HepG2 (cell line): ENCODE data around the gene ATP7B. TPM values are rescaled to one million over a fixed set of nuclear protein-coding genes. Genes with fewer than 3 reads are reported as not detected.

Experiments
- ATAC-seq: fragments of 200-7000 bp; cut with Tn5 transposase; 3 replicates; pipeline ENCODE4 v1.9.1; 2020; ENCODE audit warnings: mild to moderate bottlenecking, moderate library complexity
- BruUV-seq: library from RNA; stranded (reverse); fragments of 400-500 nt; replicated peaks from 2 replicates; lab custom pipeline; 2021; lab: Mats Ljungman, UMichigan
- CTCF ChIA-PET: fragments of 300-600 bp; formaldehyde crosslinking; extraction: SDS; loops from one replicate; lab custom pipeline; 2021; ENCODE audit warnings: low total read pairs, inconsistent platforms, low intra/inter-chr PET ratio; lab: Yijun Ruan, JAX
- POLR2A ChIA-PET: fragments of 350-600 bp; sonication (Branson Sonifier 250); formaldehyde crosslinking; loops from one replicate; lab custom pipeline; 2020; ENCODE audit warnings: antibody characterized with exemption, inconsistent platforms; lab: Yijun Ruan, JAX
- DNase-seq: peaks from one replicate; pipeline ENCODE4 v3.0.0-alpha.2; 2015; ENCODE audit warnings: low spot score
- FAIRE-seq: peaks from 3 replicates; lab custom pipeline; 2011; peaks lifted over from hg19 to GRCh38; lab: Jason Lieb, UNC
- H2AFZ ChIP-seq: one replicate; pipeline ENCODE4 v1.6.1; 2011; ENCODE audit warnings: low read length, inconsistent platforms
- H3K27ac ChIP-seq: fragments of 300-600 bp; 3 replicates; pipeline ENCODE4 v1.8.0; 2011; ENCODE audit warnings: mixed run types, mild to moderate bottlenecking, mixed read lengths, low read length, inconsistent platforms; ENCODE audit not compliant: insufficient read depth; ENCODE audit errors: extremely low read length
- H3K27me3 ChIP-seq, 2 experiments: fragments of 200-600 bp in 1 of 2; 2 replicates in 1 of 2; 3 replicates in 1 of 2; pipeline versions ENCODE4 v1.6.0 to v1.8.0; 2011; ENCODE audit warnings: low read length in 2 of 2, mild to moderate bottlenecking in 2 of 2, moderate library complexity in 2 of 2, inconsistent platforms in 1 of 2; ENCODE audit not compliant: insufficient read depth in 2 of 2, control insufficient read depth in 1 of 2
- H3K36me3 ChIP-seq, 2 experiments: fragments of 200-600 bp in 1 of 2; replicated peaks in 1 of 2; 2 replicates in 1 of 2; 3 replicates in 1 of 2; pipeline versions ENCODE4 v1.5.1 to v1.8.0; 2011; ENCODE audit warnings: low read length in 2 of 2, inconsistent platforms in 1 of 2; ENCODE audit not compliant: insufficient read depth in 2 of 2, control insufficient read depth in 1 of 2
- H3K4me1 ChIP-seq: 2 replicates; pipeline ENCODE4 v1.5.1; 2012; ENCODE audit warnings: low read length, inconsistent platforms; ENCODE audit not compliant: insufficient read depth
- H3K4me2 ChIP-seq: 2 replicates; pipeline ENCODE4 v1.6.0; 2011; ENCODE audit warnings: low read depth, low read length, inconsistent platforms
- H3K4me3 ChIP-seq, 3 experiments: fragments of 200-600 bp in 1 of 3; sonication (generic), shearing (Covaris generic) in 1 of 3; replicated peaks in 1 of 3; 2 replicates each; pipeline ENCODE4 v1.5.1; 2011 to 2016; ENCODE audit warnings: low read length in 3 of 3, inconsistent platforms in 2 of 3, low read depth in 2 of 3, mild to moderate bottlenecking in 2 of 3, control low read depth in 1 of 3, mixed read lengths in 1 of 3; ENCODE audit not compliant: insufficient read depth in 1 of 3
- H3K79me2 ChIP-seq: one replicate; pipeline ENCODE4 v1.6.1; 2011; ENCODE audit warnings: low read length, inconsistent platforms; ENCODE audit not compliant: insufficient read depth
- H3K9ac ChIP-seq: 2 replicates; pipeline ENCODE4 v1.6.0; 2011; ENCODE audit warnings: mild to moderate bottlenecking, low read depth, low read length, inconsistent platforms; ENCODE audit not compliant: insufficient read depth
- H3K9me3 ChIP-seq: 2 replicates; pipeline ENCODE4 v1.5.1; 2012; ENCODE audit warnings: mild to moderate bottlenecking, low read length
- H4K20me1 ChIP-seq: 2 replicates; pipeline ENCODE4 v1.6.0; 2011; ENCODE audit warnings: inconsistent platforms, mild to moderate bottlenecking, low read length, moderate library complexity; ENCODE audit not compliant: insufficient read depth
- AGO2 ChIP-seq: fragments of 200-400 bp; formaldehyde crosslinking; optimal IDR thresholded peaks from 2 replicates; pipeline ENCODE3; 2017; ENCODE audit warnings: mild to moderate bottlenecking, low read depth, low read length, moderate library complexity
- ATF2 ChIP-seq: sonication (generic); formaldehyde crosslinking; IDR thresholded peaks from 2 replicates; pipeline ENCODE4 v1.4.0; 2020; ENCODE audit warnings: missing genetic modification reagents
- ATF7 ChIP-seq, 2 experiments: fragments of 450-650 bp in 1 of 2; sonication (generic) in 1 of 2; formaldehyde crosslinking in 1 of 2; IDR thresholded peaks; 2 replicates each; pipeline versions ENCODE4 v1.4.0 to v1.6.1; 2016 to 2020; ENCODE audit warnings: antibody characterized with exemption in 1 of 2, mild to moderate bottlenecking in 1 of 2, missing genetic modification reagents in 1 of 2
- NPAS2 ChIP-seq: sonication (generic); formaldehyde crosslinking; IDR thresholded peaks from 2 replicates; pipeline ENCODE4 v1.8.0; 2022; ENCODE audit warnings: mild to moderate bottlenecking, missing genetic modification reagents, borderline replicate concordance
- PHF5A ChIP-seq: IDR thresholded peaks from one replicate; pipeline ENCODE4 v1.6.1; 2018; ENCODE audit warnings: low read depth, missing genetic modification reagents; ENCODE audit not compliant: unreplicated experiment
- SIN3A ChIP-seq: IDR thresholded peaks from 2 replicates; pipeline ENCODE4 v1.6.1; 2011; ENCODE audit warnings: low read depth, mild to moderate bottlenecking, control low read depth, low read length, borderline replicate concordance
- SP2 ChIP-seq: sonication (generic); formaldehyde crosslinking; IDR thresholded peaks from 2 replicates; pipeline ENCODE4 v1.5.1; 2020; ENCODE audit warnings: mild to moderate bottlenecking, missing genetic modification reagents
- YEATS4 ChIP-seq: sonication (generic); formaldehyde crosslinking; IDR thresholded peaks from 2 replicates; pipeline ENCODE4 v1.4.0; 2020; ENCODE audit warnings: missing genetic modification reagents, borderline replicate concordance
- ZMYM3 ChIP-seq: sonication (generic); formaldehyde crosslinking; IDR thresholded peaks from 2 replicates; pipeline ENCODE4 v1.5.1; 2020; ENCODE audit warnings: mild to moderate bottlenecking, missing genetic modification reagents
- ZNF547 ChIP-seq: sonication (generic); formaldehyde crosslinking; IDR thresholded peaks from 2 replicates; pipeline ENCODE4 v1.5.1; 2020; ENCODE audit warnings: mild to moderate bottlenecking, missing genetic modification reagents
- ZNF775 ChIP-seq: sonication (generic); formaldehyde crosslinking; IDR thresholded peaks from 2 replicates; pipeline ENCODE4 v1.4.0; 2020; ENCODE audit warnings: missing genetic modification reagents, mild to moderate bottlenecking, moderate library complexity, borderline replicate concordance
- ZSCAN20 ChIP-seq: sonication (generic); formaldehyde crosslinking; IDR thresholded peaks from 2 replicates; pipeline ENCODE4 v1.4.0; 2020; ENCODE audit warnings: missing genetic modification reagents, mild to moderate bottlenecking, borderline replicate concordance
- WGBS: methylation state at CpG from one replicate; pipeline ENCODE4 v1.1.6; 2017; ENCODE audit warnings: low lambda C conversion rate; 5-methylcytosine and 5-hydroxymethylcytosine counted together
- in situ Hi-C: cut with HindIII; loops from 2 replicates; pipeline ENCODE4 v1.10.0; 2017; ENCODE audit warnings: low pct_unique_long_range_greater_than_20kb; ENCODE audit not compliant: extremely low pct_ligation_motif_present
- intact Hi-C: fragments of 100-400 bp; cut with micrococcal nuclease; formaldehyde crosslinking; loops from one replicate; pipeline ENCODE4 v1.10.0; 2022; ENCODE audit not compliant: unreplicated experiment
- polyA plus RNA-seq, 8 experiments: library from polyadenylated mRNA; depleted of rRNA in 3 of 8; stranded (reverse) in 7 of 8; unstranded in 1 of 8; fragments of >200 nt; fragmentation: Illumina TruSeq in 4 of 8; extraction: Trizol in 4 of 8; gene quantifications; 2 replicates each; pipeline versions ENCODE4 v1.2.1 to v1.2.3, GENCODE V29; 2011 to 2016; ENCODE audit warnings: low read depth in 4 of 8, missing spikeins in 1 of 8, mixed read lengths in 1 of 8; ENCODE audit not compliant: insufficient read depth in 1 of 8
- total RNA-seq, 5 experiments: library from RNA; depleted of rRNA; stranded (reverse); fragments of >200 nt; fragmentation: Illumina TruSeq; extraction: Trizol; gene quantifications; 2 replicates each; pipeline ENCODE4 v1.2.3, GENCODE V29; 2016; ENCODE audit warnings: low read depth in 1 of 5

Gene ATP7B
- total and polyA plus RNA-seq, 2 of the 13 experiments (the other 11 are each of a cell fraction or from before 2014, with no cell fraction given) = 31.8 to 57.4 TPM

- TF ChIP-seq SP2 (CRISPR knock-in tag) (no peak), ZSCAN20 (CRISPR knock-in tag) (no peak), ZMYM3 (CRISPR knock-in tag) (no peak), SIN3A (no peak), ZNF775 (CRISPR knock-in tag) (no peak), ATF2 (CRISPR knock-in tag) (no peak)
Observed at GRCh38 chr13:51929699-51930098, 81.6 kb downstream of the ATP7B start (continued).

- intact Hi-C loops (no loop called here), in situ Hi-C loops (no loop called here)
- Histone ChIP-seq H3K9me3 (no peaks in the 10 kb centered on the region), H3K4me1 (peaks cover 14% of the 10 kb centered on the region), H4K20me1 (no peaks in the 10 kb centered on the region), H3K9ac (no peak overlapping the region), H2AFZ (no peak overlapping the region), H3K27me3 (no peaks in the 10 kb centered on the region), H3K36me3 (peaks cover 14 to 58% of the 10 kb centered on the region in 2 experiments), H3K27ac (no peak overlapping the region), H3K79me2 (no peaks in the 10 kb centered on the region), H3K4me2 (no peak overlapping the region), H3K4me3 (no peak overlapping the region)
- DNase-seq = no peak
- FAIRE-seq = no peak
- CTCF ChIA-PET = no interaction called here
- POLR2A ChIA-PET = no interaction called here
- no peak for ATAC-seq
- TF ChIP-seq NPAS2 = no peak
- no peak for TF ChIP-seq PHF5A (CRISPR knock-in tag)
- TF ChIP-seq ZNF547 (CRISPR knock-in tag) = no peak
- TF ChIP-seq ATF7 (IDR thresholded peaks at IDR 0.05) = peak; percentile 48; the same call in 1 of the 2 replicates
- TF ChIP-seq ATF7 (CRISPR knock-in tag; IDR thresholded peaks at IDR 0.05) = no peak
- TF ChIP-seq YEATS4 (CRISPR knock-in tag) = no peak
- no peak for TF ChIP-seq AGO2
- WGBS = 96% methylated on average over 9 of the region's 9 CpGs
- no TSS peak for BruUV-seq
Observed at GRCh38 chr13:51928231-51928630, 83.0 kb downstream of the ATP7B start.
